ENCODE results near the gene GIMAP8.

GIMAP8 gene

DNA sequence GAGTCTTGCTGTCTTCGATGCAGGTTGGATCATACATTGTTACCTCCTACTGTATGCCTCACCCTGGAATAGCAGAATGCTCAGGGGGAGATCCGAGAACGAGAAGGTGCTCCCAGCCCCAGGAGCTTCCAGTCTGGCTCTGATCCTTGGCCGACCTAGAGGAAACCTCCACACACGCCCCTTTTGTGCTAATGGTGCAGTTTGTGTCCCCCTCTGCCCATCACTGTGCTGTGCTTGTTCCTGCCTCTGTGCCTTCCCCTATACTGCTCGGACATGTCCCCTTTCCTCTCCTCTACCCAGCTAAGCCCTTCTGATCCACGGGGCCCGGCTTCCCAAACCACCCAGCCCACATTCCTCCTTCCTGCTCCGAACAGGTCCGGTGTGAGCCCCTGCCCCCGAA, 38.8 kb upstream of the GIMAP8 start:
- DNase-seq (ENCODE audit: low read depth) = no peak

GRCh38 chr7:150412016-150412415, 38.4 kb upstream of the GIMAP8 start:
- DNase-seq (ENCODE audit: low read depth) = no peak

- DNase-seq (ENCODE audit: low read depth) = no peak
Observed at GRCh38 chr7:150412518-150413488, 37.6 kb upstream of the GIMAP8 start.

DNA sequence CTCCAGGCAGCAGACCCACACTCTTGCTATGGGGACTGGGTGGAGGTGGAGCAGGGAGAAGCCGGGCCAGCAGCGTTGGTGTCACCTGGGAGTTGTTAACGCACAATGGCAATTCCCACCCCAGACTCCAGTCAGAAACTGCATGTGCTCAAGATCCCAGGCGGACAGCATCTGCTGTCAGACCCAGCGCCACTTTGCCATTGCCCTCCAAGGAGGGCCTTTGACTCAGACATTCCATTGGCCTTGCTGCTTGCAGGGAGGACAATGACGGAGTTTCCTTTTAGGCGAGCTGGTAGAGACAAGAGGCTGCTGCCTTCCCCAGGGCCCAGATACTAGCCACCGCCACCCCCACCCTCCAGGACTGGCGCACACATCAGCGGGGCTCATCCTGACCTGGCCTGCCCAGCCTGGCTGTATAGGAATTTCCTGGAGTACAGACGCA, 36.8 kb upstream of the GIMAP8 start:
- no peak for DNase-seq (ENCODE audit: low read depth)

DNA sequence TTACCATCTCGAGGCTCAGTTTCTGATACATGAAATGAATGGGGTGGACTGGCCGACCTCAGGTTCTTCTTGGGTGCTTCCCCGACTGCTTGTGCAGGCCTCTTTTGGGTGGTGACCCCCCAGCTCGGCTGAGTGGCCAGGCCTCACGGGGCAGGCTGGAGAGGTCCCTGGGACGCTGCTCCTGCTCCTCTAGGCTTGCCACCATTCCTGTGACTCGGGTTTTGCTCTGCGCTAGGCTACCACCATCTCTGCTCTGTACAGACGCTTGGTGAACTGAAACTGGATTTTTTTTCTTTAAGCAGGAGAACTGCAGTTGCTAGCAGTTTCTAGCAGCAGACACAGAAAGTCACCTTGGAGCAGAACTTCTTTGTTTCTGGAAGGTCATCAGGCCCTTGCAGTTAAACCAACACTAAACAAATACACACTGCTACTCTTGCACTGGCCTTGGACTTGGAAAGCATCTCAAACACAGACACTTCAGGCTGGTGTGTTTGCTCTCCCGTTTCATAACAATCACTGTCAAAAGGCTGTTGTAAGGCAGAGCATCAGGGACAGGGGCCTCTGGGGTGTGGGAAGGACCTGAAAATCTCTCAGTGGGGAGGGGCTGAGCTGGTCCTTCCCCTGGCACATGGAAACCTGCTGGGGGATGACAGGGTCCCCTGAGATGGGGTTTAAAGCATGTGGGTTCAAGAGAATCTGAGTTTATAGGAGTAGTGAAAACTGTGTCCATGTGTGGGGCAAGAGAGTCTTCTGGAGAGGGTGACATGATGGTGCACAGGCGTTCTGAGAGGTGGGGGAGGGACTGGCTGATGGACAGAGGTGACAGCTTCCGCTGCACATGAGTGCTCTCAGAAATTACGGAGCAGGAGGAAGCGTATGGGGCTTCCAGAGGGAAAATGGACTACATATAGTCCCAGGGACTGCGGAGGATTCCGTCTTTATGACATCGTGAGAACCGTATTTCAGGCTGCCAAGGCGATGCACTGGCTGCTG, 35.0 kb upstream of the GIMAP8 start:
- DNase-seq (ENCODE audit: low read depth) = no peak

DNA sequence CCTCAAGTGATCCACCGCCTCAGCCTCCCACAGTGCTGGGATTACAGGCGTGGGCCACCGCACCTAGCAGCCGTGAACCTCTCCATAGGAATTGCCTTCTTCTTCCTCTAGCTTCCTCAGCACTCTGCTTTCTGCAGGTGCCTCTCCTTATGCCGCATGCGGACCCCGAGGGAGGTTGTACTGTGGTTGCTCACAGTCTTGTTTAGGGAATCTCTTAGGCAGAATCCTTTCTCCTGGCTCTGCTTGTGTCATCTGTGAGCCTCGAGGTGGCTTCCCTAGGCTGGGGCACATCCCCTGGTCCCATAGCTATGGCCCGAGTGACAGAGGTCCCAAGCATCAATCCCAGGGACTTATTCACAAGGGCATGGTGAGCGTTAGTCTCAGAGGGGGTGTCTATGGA, 33.2 kb upstream of the GIMAP8 start:
- no peak for DNase-seq (ENCODE audit: low read depth)

GRCh38 chr7:150417863-150418262, 32.6 kb upstream of the GIMAP8 start:
- no peak for DNase-seq (ENCODE audit: low read depth)

GRCh38 chr7:150420242-150420641, 30.2 kb upstream of the GIMAP8 start:
- no peak for DNase-seq (ENCODE audit: low read depth)

DNA sequence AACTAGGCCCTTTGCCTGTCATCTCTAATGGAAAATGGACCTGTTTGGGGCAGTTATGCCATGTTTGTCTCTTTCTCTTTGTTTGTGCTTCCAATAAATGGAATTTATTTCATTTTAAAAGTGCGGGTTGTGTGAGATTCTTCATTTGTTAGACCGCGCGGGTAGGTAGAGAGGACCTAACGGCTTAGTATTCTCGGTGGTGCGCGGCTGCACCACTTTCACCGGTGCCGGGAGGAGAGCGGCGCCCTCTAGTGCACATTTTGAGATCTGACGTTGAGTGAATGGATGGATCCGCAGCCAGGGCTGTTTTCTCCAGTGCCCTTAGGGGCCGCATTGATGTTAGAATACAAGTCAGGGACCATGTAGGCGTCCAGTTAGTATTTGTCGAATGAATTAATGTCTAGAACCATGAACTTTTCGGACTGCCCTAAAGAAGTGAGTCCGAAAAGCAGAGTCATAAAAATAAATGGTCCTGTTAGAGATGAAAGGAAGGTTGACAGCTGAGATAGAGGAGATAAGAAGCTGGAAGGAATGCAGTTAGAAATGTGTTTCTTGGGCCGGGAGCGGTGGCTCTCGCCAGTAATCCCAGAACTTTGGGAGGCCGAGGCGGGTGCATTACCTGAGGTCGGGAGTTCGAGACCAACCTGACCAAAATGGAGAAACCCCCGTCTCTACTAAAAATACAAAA, 29.3 kb upstream of the GIMAP8 start:
- peak; percentile 77 for DNase-seq (ENCODE audit: low read depth)

DNA sequence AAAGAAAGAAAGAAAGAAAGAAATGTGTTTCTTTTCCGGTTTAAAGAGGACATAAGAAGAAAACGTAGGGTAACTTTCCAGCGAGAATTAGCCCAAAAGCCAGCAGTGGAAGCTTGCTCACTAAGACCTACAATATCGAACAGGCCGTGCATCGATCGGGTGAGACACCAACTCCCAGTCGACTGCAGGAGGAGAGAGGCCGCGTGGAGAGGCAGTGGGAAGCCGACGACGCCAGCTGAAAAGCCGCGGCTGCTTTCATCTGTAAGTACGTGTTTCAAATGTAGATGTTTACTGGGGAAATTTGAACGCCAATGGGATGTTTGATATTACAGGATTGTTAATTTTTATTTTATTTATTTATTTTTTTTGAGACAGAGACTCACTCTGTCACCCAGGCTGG, 28.6 kb upstream of the GIMAP8 start:
- DNase-seq (ENCODE audit: low read depth) = no peak

DNA sequence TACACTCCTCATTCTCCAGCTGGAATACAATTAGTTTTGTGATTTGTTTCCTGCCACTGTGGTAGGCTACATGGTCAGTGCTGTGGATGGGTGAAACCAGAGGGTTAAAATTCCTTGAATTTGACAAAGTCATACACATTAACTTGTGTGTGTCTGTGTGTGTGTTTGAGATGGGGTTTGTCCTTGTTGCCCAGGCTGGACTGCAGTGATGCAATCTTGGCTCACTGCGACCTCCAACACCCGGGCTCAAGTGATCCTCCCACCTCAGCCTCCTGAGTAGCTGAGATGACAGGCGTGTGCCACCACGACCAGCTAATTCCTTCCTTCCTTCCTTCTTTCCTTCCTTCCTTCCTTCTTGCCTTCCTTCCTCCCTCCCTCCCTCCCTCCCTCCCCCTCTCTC, 24.8 kb upstream of the GIMAP8 start:
- DNase-seq (ENCODE audit: low read depth) = no peak

DNA sequence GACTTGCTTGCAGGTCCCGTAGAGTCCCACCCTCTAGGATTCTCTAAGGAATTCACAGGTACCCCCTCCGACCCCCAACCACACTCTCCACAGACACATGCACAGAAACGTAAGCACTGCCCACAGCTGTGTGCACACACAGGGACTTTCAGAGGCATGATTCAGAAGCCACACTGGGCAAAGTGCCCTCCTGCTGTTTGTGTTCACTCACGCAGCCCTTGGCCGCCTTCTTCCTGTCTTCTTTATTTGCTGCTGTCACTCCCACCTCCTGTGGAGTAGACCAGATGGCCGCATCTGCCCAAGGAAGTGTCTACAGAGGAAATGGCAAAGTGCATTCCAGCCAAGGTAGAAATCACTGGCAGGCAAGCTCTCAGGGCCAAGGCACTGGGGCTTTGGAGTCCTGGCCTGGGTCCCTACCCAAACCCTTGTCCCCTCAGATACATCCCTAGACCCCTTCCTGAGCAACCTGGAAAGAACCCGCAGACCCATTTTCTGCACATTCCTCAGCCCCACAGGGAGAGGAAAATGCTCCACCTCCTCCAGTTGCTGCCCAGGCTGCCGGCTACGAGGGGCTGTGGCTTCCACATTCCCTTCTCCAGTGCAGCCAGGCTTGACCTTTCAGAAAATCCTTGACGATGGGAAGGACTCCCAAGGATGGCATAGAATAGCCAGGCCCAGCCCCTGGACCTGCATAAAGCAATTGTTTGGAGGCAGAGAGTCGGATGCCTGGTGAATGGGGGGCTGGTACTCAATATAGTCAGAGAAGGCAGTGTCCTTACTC, 21.6 kb upstream of the GIMAP8 start:
- no peak for DNase-seq (ENCODE audit: low read depth)

DNA sequence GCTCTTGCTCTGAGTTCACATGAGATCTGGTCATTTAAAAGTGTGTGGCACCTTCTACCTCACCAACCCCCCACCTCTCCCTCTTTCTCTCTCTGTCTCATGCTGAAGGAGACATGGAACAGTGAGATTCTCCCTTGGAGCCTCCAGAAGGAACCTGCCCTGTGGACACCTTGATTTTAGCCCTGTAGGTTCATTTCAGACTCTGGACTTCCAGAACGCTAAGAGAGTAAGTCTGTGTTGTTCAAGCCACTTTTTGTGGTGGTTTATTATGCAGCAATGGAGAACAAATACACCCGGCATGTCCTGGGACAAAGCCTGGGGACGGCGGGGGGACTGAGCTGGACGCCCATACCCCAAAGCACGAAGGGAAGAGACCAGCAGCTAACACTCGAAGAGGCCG, 20.7 kb upstream of the GIMAP8 start:
- no peak for DNase-seq (ENCODE audit: low read depth)

GRCh38 chr7:150430465-150431085, 19.9 kb upstream of the GIMAP8 start:
- DNase-seq (ENCODE audit: low read depth) = no peak

GRCh38 chr7:150431839-150432658, 18.4 kb upstream of the GIMAP8 start:
- no peak for DNase-seq (ENCODE audit: low read depth)

- DNase-seq (ENCODE audit: low read depth) = no peak
Observed at GRCh38 chr7:150432915-150433892, 17.2 kb upstream of the GIMAP8 start.

DNA sequence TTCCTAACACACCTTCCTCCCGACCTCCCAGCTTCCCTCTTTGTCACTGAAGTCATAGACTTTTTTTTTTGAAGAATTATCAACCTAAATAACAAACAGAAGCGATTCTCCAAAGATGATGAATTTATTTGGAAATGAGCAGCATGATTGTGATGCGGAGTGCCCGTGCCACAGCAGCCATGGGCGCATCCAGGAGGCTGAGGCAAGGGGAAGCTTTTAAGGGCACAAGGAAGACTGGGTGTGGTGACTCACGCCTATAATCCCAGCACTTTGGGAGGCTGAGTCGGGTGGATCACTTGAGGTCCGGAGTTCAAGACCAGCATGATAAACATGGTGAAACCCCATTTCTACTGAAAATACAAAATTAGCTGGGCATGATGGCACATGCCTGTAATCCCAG, 16.2 kb upstream of the GIMAP8 start:
- no peak for DNase-seq (ENCODE audit: low read depth)

DNA sequence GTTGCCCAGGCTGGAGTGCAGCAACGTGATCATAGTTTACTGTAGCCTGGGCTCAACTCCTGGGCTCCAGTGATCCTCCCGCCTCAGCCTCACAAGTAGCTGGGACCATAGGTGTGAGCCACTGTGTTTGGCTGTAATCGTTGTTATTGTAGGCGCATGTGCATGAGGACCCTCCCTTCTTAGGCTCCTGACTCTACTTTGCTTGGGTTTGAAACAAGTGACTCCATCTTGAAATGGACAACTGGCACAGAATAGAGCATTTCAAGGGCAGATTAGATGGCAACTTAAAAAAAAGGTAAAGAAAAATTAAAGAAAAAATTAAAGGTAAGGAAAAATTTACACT, 15.4 kb upstream of the GIMAP8 start:
- no peak for DNase-seq (ENCODE audit: low read depth)
